Mesendoderm (in vitro differentiated cells): Measurements from ENCODE around the gene RBBP5.

ENCODE experiments used
- DNase-seq: peaks from one replicate; pipeline ENCODE4 v3.0.0; 2013
- H2AK5ac ChIP-seq: 2 replicates; pipeline ENCODE4 v1.6.1; 2013; ENCODE audit warnings: low read length, inconsistent platforms
- H2BK120ac ChIP-seq: 2 replicates; pipeline ENCODE4 v1.6.1; 2013; ENCODE audit warnings: low read depth, mild to moderate bottlenecking, low read length, moderate library complexity, mixed read lengths
- H2BK15ac ChIP-seq: replicated peaks from 2 replicates; pipeline ENCODE4 v1.6.1; 2013; ENCODE audit warnings: low read depth, mild to moderate bottlenecking, moderate library complexity
- H2BK5ac ChIP-seq: 2 replicates; pipeline ENCODE4 v1.6.1; 2013; ENCODE audit warnings: low read length, inconsistent platforms
- H3K18ac ChIP-seq: 2 replicates; pipeline ENCODE4 v1.6.1; 2013; ENCODE audit warnings: mild to moderate bottlenecking, low read length, mixed read lengths
- H3K23ac ChIP-seq: one replicate; pipeline ENCODE4 v1.6.1; 2013; ENCODE audit warnings: low read length
- H3K27ac ChIP-seq: 2 replicates; pipeline ENCODE4 v1.5.1; 2013; ENCODE audit warnings: low read depth, mild to moderate bottlenecking, inconsistent platforms, low read length, moderate library complexity
- H3K27me3 ChIP-seq: 2 replicates; pipeline ENCODE4 v1.6.1; 2013; ENCODE audit warnings: low read length, control low read depth, mild to moderate bottlenecking, inconsistent platforms; ENCODE audit not compliant: insufficient read depth, poor library complexity
- H3K36me3 ChIP-seq: 2 replicates; pipeline ENCODE4 v1.6.1; 2013; ENCODE audit warnings: low read length, inconsistent platforms; ENCODE audit not compliant: control insufficient read depth, insufficient read depth
- H3K4ac ChIP-seq: one replicate; pipeline ENCODE4 v1.6.1; 2013; ENCODE audit warnings: low read depth, mild to moderate bottlenecking, low read length, moderate library complexity
- H3K4me1 ChIP-seq: 2 replicates; pipeline ENCODE4 v1.6.1; 2013; ENCODE audit warnings: low read depth, low read length, inconsistent platforms; ENCODE audit not compliant: control insufficient read depth
- H3K4me2 ChIP-seq: 2 replicates; pipeline ENCODE4 v1.6.1; 2013; ENCODE audit warnings: low read length
- H3K4me3 ChIP-seq: 2 replicates; pipeline ENCODE4 v1.5.1; 2013; ENCODE audit warnings: mild to moderate bottlenecking, low read length
- H3K56ac ChIP-seq: one replicate; pipeline ENCODE4 v1.6.1; 2013; ENCODE audit warnings: low read length
- H3K79me1 ChIP-seq: 2 replicates; pipeline ENCODE4 v1.6.1; 2013; ENCODE audit warnings: low read length, inconsistent platforms
- H3K79me2 ChIP-seq: 2 replicates; pipeline ENCODE4 v1.6.1; 2013; ENCODE audit warnings: mild to moderate bottlenecking, low read length; ENCODE audit not compliant: control insufficient read depth, insufficient read depth
- H3K9ac ChIP-seq: 2 replicates; pipeline ENCODE4 v1.6.1; 2013; ENCODE audit warnings: low read length, inconsistent platforms
- H4K5ac ChIP-seq: one replicate; pipeline ENCODE4 v1.6.1; 2013; ENCODE audit warnings: low read length
- H4K8ac ChIP-seq: one replicate; pipeline ENCODE4 v1.6.1; 2013; ENCODE audit warnings: low read depth, mild to moderate bottlenecking, control low read depth, low read length, moderate library complexity
- WGBS: extraction: QIAGEN DNeasy Blood & Tissue Kit; methylation state at CpG from one replicate; pipeline ENCODE4 v1.1.7; 2013; ENCODE audit warnings: low lambda C conversion rate, missing lambda C conversion rate; ENCODE audit not compliant: insufficient coverage; ENCODE audit errors: extremely low coverage; 5-methylcytosine and 5-hydroxymethylcytosine counted together

The RBBP5 gene

DNA sequence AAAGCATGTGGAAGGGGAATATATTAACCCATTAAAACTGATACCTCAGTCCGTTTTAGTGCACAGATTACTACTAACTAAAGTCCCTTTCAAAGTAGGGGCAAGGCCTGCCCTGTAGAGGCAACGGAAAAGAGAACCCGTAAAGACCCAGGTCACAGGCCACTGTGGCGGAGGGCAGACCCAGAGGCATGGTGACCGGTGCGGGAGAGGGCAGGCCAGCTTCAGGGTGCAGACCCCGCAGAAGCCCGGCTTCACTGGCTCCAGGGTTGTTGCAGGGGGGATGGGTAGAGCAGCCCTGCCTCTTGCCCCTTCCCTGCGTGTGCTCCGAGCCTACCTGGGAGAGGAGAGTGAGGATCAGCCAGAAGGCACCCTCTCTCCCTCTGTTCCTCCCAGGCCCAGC lies 61.0 kb downstream of the RBBP5 start:
- Histone ChIP-seq H3K36me3 (no peaks in the 10 kb centered on the region), H2AK5ac (no peak overlapping the region), H3K4me1 (no peaks in the 10 kb centered on the region), H3K4ac (no peak overlapping the region), H2BK15ac (no peak overlapping the region), H3K23ac (no peak overlapping the region), H2BK120ac (no peak overlapping the region), H4K8ac (no peak overlapping the region), H2BK5ac (no peak overlapping the region), H3K79me1 (no peaks in the 10 kb centered on the region), H3K27me3 (no peaks in the 10 kb centered on the region), H3K56ac (no peak overlapping the region), H3K27ac (no peak overlapping the region), H3K9ac (no peak overlapping the region), H4K5ac (no peak overlapping the region), H3K79me2 (no peaks in the 10 kb centered on the region), H3K4me2 (no peak overlapping the region), H3K18ac (no peak overlapping the region), H3K4me3 (no peak overlapping the region)
- no peak for DNase-seq
- WGBS, result no CpG with 5 or more reads among the region's 10 CpGs

DNA sequence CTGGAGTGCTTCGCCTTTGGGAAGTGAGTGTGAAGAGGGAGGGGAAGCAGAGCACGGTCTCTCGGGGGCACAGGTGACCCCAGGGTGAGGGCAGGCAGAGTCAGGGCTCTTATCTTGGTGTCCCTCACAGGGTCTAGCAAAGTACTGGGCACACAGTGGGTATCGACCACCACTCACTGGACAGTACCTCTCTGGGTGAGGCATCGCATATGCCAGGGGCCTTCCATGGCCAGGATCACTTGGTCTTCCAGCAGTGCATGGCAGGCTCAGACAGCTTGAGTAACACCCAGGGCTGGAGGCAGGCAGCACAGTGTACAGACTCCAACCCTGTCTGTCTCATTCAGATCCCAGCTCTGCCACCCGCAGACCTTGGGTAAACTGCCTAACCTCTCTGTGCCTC lies 62.1 kb downstream of the RBBP5 start:
- Histone ChIP-seq H3K27ac (no peak overlapping the region), H4K5ac (no peak overlapping the region), H3K79me1 (no peaks in the 10 kb centered on the region), H3K36me3 (no peaks in the 10 kb centered on the region), H3K18ac (no peak overlapping the region), H3K23ac (no peak overlapping the region), H3K4me3 (no peak overlapping the region), H2BK5ac (no peak overlapping the region), H3K27me3 (no peaks in the 10 kb centered on the region), H3K9ac (no peak overlapping the region), H4K8ac (no peak overlapping the region), H2BK120ac (no peak overlapping the region), H3K56ac (no peak overlapping the region), H3K4ac (no peak overlapping the region), H3K4me1 (no peaks in the 10 kb centered on the region), H2BK15ac (no peak overlapping the region), H2AK5ac (no peak overlapping the region), H3K79me2 (no peaks in the 10 kb centered on the region), H3K4me2 (no peak overlapping the region)
- WGBS, result no CpG with 5 or more reads among the region's 6 CpGs
- DNase-seq, result no peak

DNA sequence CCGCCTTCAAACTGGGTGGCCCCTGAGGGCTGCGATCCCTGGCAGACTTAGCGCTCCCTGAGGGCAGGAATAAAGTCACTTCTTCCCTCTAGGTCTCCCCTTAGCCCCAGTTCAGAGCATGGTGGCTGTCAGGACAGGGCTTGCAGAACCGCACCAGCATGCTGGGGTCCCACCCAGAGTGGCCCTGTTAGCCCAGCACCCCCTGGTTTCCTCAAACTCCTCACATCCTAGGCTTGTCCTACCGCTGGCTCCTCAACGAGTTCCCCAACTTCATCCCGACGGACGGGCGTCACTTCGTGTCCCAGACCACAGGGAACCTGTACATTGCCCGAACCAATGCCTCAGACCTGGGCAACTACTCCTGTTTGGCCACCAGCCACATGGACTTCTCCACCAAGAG lies 62.9 kb downstream of the RBBP5 start:
- no peak overlapping the region for H3K27ac ChIP-seq

DNA sequence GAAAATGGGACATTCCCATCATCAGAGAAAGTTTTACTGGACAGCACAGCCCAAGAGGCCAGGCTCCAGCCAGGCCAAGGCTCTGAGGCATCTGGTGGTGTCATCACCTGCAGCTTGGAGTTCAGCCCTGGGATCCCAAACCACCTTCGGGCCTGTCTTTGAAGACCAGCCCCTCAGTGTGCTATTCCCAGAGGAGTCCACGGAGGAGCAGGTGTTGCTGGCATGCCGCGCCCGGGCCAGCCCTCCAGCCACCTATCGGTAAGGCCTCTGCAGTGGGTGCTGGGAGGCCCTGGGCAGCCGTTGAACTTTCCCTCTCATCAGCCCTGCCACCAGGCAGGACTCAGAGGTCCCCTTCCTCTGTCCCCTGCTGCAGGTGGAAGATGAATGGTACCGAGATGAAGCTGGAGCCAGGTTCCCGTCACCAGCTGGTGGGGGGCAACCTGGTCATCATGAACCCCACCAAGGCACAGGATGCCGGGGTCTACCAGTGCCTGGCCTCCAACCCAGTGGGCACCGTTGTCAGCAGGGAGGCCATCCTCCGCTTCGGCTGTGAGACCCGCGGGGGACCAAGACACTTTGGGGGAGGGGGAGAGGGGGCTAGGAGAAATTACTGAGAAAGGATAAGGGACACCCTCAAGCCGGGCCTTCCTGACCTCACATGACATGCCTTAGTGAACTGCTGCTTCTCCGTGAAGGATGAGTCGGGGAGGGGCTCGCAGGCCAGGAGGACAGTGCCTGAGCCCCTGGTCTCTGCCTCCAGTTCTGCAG lies 63.8 kb downstream of the RBBP5 start:
- Histone ChIP-seq H3K27me3 (no peaks in the 10 kb centered on the region), H3K79me2 (no peaks in the 10 kb centered on the region), H4K8ac (no peak overlapping the region), H3K18ac (no peak overlapping the region), H2BK15ac (no peak overlapping the region), H3K56ac (no peak overlapping the region), H2BK5ac (no peak overlapping the region), H3K36me3 (no peaks in the 10 kb centered on the region), H4K5ac (no peak overlapping the region), H3K4ac (no peak overlapping the region), H3K23ac (no peak overlapping the region), H2AK5ac (no peak overlapping the region), H3K4me3 (no peak overlapping the region), H3K27ac (no peak overlapping the region), H3K4me2 (no peak overlapping the region), H2BK120ac (no peak overlapping the region), H3K4me1 (no peaks in the 10 kb centered on the region), H3K79me1 (no peaks in the 10 kb centered on the region), H3K9ac (no peak overlapping the region)
- DNase-seq, result no peak
- no CpG with 5 or more reads among the region's 19 CpGs for WGBS

More for the DNA sequence above, 62.9 kb downstream of the RBBP5 start:
- Histone ChIP-seq H3K23ac (no peak overlapping the region), H2BK5ac (no peak overlapping the region), H3K18ac (no peak overlapping the region), H3K4ac (no peak overlapping the region), H3K4me2 (no peak overlapping the region), H3K4me1 (no peaks in the 10 kb centered on the region), H4K8ac (no peak overlapping the region), H3K36me3 (no peaks in the 10 kb centered on the region), H2AK5ac (no peak overlapping the region), H2BK15ac (no peak overlapping the region), H3K4me3 (no peak overlapping the region), H3K27me3 (no peaks in the 10 kb centered on the region), H3K79me1 (no peaks in the 10 kb centered on the region), H4K5ac (no peak overlapping the region), H3K79me2 (no peaks in the 10 kb centered on the region), H3K9ac (no peak overlapping the region), H2BK120ac (no peak overlapping the region), H3K56ac (no peak overlapping the region)
- no peak for DNase-seq
- no CpG with 5 or more reads among the region's 12 CpGs for WGBS

DNA sequence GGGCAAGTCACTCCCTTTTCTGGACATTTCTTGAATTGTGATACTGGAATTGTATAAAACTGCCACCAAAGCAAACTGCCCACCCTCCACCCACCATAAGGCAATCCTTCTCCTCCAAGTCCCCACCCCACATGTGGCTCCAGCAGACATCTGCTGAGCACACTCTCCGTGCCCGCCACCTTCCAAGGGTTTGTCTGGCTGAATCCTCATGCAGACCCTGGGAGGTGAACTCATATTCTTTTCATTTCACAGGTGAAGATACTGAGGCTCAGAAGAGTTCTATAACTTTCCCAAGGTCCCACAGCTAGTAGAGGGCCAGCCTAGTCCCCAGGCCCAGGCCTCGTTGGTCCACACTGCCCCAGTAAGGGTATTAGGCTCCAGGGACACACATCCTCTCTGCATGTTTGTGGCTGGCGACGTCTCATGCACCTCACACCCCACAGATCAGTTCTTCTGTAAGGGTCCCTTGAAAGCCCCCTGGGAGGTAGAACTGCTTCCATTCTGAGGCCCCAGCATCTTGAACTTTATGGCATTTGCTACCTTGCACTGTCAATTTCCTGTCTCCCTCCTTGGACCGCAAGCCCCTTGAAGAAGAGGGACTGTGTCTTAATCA lies 64.7 kb downstream of the RBBP5 start:
- no CpG with 5 or more reads among the region's 6 CpGs for WGBS

More for the DNA sequence above, 64.7 kb downstream of the RBBP5 start:
- Histone ChIP-seq H3K56ac (no peak overlapping the region), H3K36me3 (no peaks in the 10 kb centered on the region), H2AK5ac (no peak overlapping the region), H2BK15ac (no peak overlapping the region), H3K9ac (no peak overlapping the region), H3K4me3 (no peak overlapping the region), H4K5ac (no peak overlapping the region), H3K4ac (no peak overlapping the region), H2BK5ac (no peak overlapping the region), H3K23ac (no peak overlapping the region), H3K18ac (no peak overlapping the region), H3K27me3 (no peaks in the 10 kb centered on the region), H3K79me2 (no peaks in the 10 kb centered on the region), H3K27ac (no peak overlapping the region), H2BK120ac (no peak overlapping the region), H3K4me2 (no peak overlapping the region), H4K8ac (no peak overlapping the region), H3K79me1 (no peaks in the 10 kb centered on the region), H3K4me1 (no peaks in the 10 kb centered on the region)
- DNase-seq, result no peak
